HEK293 (cell line): ENCODE data around the gene CFL1.

Experiments
- ZNF274 ChIP-seq, 2 experiments: fragments of 200-500 bp in 1 of 2; fragments of 450-650 bp in 1 of 2; sonication (Bioruptor generic) in 1 of 2; formaldehyde crosslinking in 1 of 2; IDR thresholded peaks; 2 replicates each; pipeline versions ENCODE4 v1.5.1 to v1.6.1; 2014 to 2016; ENCODE audit warnings: borderline replicate concordance in 1 of 2, inconsistent platforms in 1 of 2, low read length in 1 of 2, missing biosample characterization in 1 of 2, missing genetic modification characterization in 1 of 2
- TF ChIP-seq, protein P1 (sequence below): fragments of 450-650 bp; formaldehyde crosslinking; IDR thresholded peaks from 2 replicates; pipeline ENCODE4 v1.5.1; 2016; ENCODE audit warnings: missing biosample characterization, missing genetic modification characterization

DNA sequence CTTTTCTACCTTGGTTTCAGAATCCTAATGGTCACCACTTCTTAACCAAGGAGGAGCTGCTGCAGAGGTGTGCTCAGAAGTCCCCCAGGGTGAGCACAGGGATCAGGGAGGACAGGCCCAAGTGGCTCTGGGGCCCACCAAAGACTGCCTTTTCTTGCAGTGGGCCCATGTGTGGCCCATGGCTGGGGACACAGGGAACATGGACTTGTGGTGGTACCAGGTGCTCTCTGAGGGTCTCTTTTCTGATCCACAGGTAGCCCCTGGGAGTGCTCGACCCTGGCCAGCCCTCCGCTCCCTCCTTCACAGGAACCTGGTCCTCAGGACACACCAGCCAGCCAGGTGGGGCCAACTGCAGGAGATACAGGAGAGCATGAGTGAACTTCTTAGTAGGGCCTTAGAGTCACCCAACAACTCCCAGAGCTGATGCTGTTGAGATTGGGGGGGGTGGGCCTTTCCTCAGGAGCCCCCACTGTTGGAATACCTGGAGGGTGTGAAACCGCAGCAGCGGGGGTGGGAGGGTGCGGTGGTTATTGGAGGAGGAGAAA lies 4.3 kb upstream of the CFL1 start:
- no peak for TF ChIP-seq ZNF274 (IDR thresholded peaks at IDR 0.05; ENCODE audit: low read length)
- no peak for TF ChIP-seq ZNF274 (tag by site-specific recombination; IDR thresholded peaks at IDR 0.05; ENCODE audit: borderline replicate concordance)
- TF ChIP-seq, protein P1, sequence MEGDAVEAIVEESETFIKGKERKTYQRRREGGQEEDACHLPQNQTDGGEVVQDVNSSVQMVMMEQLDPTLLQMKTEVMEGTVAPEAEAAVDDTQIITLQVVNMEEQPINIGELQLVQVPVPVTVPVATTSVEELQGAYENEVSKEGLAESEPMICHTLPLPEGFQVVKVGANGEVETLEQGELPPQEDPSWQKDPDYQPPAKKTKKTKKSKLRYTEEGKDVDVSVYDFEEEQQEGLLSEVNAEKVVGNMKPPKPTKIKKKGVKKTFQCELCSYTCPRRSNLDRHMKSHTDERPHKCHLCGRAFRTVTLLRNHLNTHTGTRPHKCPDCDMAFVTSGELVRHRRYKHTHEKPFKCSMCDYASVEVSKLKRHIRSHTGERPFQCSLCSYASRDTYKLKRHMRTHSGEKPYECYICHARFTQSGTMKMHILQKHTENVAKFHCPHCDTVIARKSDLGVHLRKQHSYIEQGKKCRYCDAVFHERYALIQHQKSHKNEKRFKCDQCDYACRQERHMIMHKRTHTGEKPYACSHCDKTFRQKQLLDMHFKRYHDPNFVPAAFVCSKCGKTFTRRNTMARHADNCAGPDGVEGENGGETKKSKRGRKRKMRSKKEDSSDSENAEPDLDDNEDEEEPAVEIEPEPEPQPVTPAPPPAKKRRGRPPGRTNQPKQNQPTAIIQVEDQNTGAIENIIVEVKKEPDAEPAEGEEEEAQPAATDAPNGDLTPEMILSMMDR, result no peak
